SK-N-SH treated with all-trans-retinoic acid at 6 μM for 48 hours (cell line): Measurements from ENCODE around the gene CPSF3.
A peak's percentile ranks its signal among the peaks of the same experiment; 100 is the strongest.

Experiments
- ATAC-seq: fragments of 200-7000 bp; cut with Tn5 transposase; 3 replicates; pipeline ENCODE4 v1.9.1; 2020; ENCODE audit warnings: mild to moderate bottlenecking, moderate library complexity
- ARNTL ChIP-seq: fragments of 450-650 bp; formaldehyde crosslinking; IDR thresholded peaks from 2 replicates; pipeline ENCODE4 v1.5.0; 2020; ENCODE audit warnings: low read depth, mild to moderate bottlenecking, moderate library complexity, borderline replicate concordance
- BACH2 ChIP-seq: fragments of 250-450 bp; sonication (Bioruptor Pico); IDR thresholded peaks from 2 replicates; pipeline ENCODE4 v1.9.0; 2021; ENCODE audit warnings: mild to moderate bottlenecking, borderline replicate concordance
- CSDC2 ChIP-seq: fragments of 250-450 bp; sonication (Bioruptor Pico); IDR thresholded peaks from 2 replicates; pipeline ENCODE4 v1.5.0; 2020; ENCODE audit warnings: mild to moderate bottlenecking, moderate library complexity
- ESRRG ChIP-seq: fragments of 250-450 bp; sonication (Bioruptor Pico); IDR thresholded peaks from 2 replicates; pipeline ENCODE4 v1.6.1; 2021; ENCODE audit warnings: mild to moderate bottlenecking
- ISL1 ChIP-seq: fragments of 250-450 bp; sonication (Bioruptor Pico); IDR thresholded peaks from 2 replicates; pipeline ENCODE4 v2.1.2; 2022; ENCODE audit warnings: mild to moderate bottlenecking, moderate library complexity
- RARB ChIP-seq: fragments of 250-450 bp; sonication (Bioruptor Pico); IDR thresholded peaks from 2 replicates; pipeline ENCODE4 v1.8.0; 2021; ENCODE audit warnings: mild to moderate bottlenecking, moderate library complexity
- SNAI2 ChIP-seq: fragments of 250-450 bp; sonication (Bioruptor Pico); IDR thresholded peaks from 2 replicates; pipeline ENCODE4 v1.5.0; 2020; ENCODE audit warnings: mild to moderate bottlenecking, moderate library complexity
- TCF4 ChIP-seq: fragments of 250-450 bp; sonication (Bioruptor Pico); IDR thresholded peaks from 2 replicates; pipeline ENCODE4 v1.8.0; 2021; ENCODE audit warnings: mild to moderate bottlenecking, moderate library complexity, borderline replicate concordance
- ZC3H10 ChIP-seq: fragments of 250-450 bp; sonication (Bioruptor Pico); IDR thresholded peaks from 2 replicates; pipeline ENCODE4 v1.5.1; 2021; ENCODE audit warnings: mild to moderate bottlenecking, moderate library complexity
- ZFP30 ChIP-seq: fragments of 450-650 bp; formaldehyde crosslinking; IDR thresholded peaks from 2 replicates; pipeline ENCODE4 v1.5.0; 2022; ENCODE audit warnings: mild to moderate bottlenecking, moderate library complexity
- ZNF70 ChIP-seq: fragments of 450-650 bp; formaldehyde crosslinking; IDR thresholded peaks from 2 replicates; pipeline ENCODE4 v1.5.0; 2020; ENCODE audit warnings: mild to moderate bottlenecking, moderate library complexity
- ZNF8 ChIP-seq: fragments of 450-650 bp; formaldehyde crosslinking; IDR thresholded peaks from 2 replicates; pipeline ENCODE4 v1.5.0; 2020; ENCODE audit warnings: mild to moderate bottlenecking, moderate library complexity
- TF ChIP-seq, protein P1 (sequence below): fragments of 250-450 bp; sonication (Bioruptor Pico); IDR thresholded peaks from 2 replicates; pipeline ENCODE4 v1.5.1; 2020; ENCODE audit warnings: low read depth, mild to moderate bottlenecking, moderate library complexity
- TF ChIP-seq, protein P2 (sequence below): fragments of 250-450 bp; sonication (Bioruptor Pico); IDR thresholded peaks from 2 replicates; pipeline ENCODE4 v1.8.0; 2020; ENCODE audit warnings: mild to moderate bottlenecking, moderate library complexity, borderline replicate concordance
- TF ChIP-seq, protein P3 (sequence below): fragments of 250-450 bp; sonication (Bioruptor Pico); IDR thresholded peaks from 2 replicates; pipeline ENCODE4 v1.8.0; 2021; ENCODE audit warnings: low read depth, mild to moderate bottlenecking, moderate library complexity, borderline replicate concordance
- TF ChIP-seq, protein P4 (sequence below): fragments of 250-450 bp; sonication (Bioruptor Pico); IDR thresholded peaks from 2 replicates; pipeline ENCODE4 v1.5.1; 2021; ENCODE audit warnings: mild to moderate bottlenecking, moderate library complexity

Gene CPSF3

DNA sequence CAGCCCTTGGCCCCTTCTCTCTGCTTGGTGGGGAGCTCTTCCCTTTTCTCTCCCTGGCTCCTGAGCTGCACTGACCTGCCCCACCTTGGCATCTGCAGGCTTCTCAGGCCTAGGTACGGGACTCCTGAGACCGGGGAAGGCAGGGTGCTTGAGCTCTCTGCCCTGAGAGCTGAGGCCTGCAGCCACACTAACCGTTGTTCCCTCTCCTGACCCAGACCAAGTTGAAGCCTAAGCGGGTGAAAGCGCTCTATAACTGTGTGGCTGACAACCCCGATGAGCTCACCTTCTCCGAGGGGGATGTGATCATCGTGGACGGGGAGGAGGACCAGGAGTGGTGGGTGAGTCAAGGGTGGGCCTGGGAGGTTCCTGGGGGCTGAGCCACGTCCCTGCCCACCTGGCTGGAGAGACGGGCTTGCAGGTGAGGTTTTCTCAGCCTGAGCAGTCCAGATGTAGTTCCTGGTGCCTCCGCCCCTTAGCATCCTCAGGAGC is 22.4 kb upstream of the CPSF3 start:
- TF ChIP-seq, protein P1, sequence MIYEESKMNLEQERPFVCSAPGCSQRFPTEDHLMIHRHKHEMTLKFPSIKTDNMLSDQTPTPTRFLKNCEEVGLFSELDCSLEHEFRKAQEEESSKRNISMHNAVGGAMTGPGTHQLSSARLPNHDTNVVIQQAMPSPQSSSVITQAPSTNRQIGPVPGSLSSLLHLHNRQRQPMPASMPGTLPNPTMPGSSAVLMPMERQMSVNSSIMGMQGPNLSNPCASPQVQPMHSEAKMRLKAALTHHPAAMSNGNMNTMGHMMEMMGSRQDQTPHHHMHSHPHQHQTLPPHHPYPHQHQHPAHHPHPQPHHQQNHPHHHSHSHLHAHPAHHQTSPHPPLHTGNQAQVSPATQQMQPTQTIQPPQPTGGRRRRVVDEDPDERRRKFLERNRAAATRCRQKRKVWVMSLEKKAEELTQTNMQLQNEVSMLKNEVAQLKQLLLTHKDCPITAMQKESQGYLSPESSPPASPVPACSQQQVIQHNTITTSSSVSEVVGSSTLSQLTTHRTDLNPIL (CRISPR knock-in tag), result no peak
- no peak for TF ChIP-seq ZC3H10 (CRISPR knock-in tag)
- no peak for TF ChIP-seq ARNTL (CRISPR knock-in tag)
- TF ChIP-seq ESRRG (CRISPR knock-in tag), result no peak
- no peak for TF ChIP-seq TCF4 (CRISPR knock-in tag)
- no peak for TF ChIP-seq ZNF8 (CRISPR knock-in tag)
- TF ChIP-seq ZFP30 (CRISPR knock-in tag), result no peak
- TF ChIP-seq, protein P2, sequence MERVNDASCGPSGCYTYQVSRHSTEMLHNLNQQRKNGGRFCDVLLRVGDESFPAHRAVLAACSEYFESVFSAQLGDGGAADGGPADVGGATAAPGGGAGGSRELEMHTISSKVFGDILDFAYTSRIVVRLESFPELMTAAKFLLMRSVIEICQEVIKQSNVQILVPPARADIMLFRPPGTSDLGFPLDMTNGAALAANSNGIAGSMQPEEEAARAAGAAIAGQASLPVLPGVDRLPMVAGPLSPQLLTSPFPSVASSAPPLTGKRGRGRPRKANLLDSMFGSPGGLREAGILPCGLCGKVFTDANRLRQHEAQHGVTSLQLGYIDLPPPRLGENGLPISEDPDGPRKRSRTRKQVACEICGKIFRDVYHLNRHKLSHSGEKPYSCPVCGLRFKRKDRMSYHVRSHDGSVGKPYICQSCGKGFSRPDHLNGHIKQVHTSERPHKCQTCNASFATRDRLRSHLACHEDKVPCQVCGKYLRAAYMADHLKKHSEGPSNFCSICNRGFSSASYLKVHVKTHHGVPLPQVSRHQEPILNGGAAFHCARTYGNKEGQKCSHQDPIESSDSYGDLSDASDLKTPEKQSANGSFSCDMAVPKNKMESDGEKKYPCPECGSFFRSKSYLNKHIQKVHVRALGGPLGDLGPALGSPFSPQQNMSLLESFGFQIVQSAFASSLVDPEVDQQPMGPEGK (CRISPR knock-in tag), result no peak

DNA sequence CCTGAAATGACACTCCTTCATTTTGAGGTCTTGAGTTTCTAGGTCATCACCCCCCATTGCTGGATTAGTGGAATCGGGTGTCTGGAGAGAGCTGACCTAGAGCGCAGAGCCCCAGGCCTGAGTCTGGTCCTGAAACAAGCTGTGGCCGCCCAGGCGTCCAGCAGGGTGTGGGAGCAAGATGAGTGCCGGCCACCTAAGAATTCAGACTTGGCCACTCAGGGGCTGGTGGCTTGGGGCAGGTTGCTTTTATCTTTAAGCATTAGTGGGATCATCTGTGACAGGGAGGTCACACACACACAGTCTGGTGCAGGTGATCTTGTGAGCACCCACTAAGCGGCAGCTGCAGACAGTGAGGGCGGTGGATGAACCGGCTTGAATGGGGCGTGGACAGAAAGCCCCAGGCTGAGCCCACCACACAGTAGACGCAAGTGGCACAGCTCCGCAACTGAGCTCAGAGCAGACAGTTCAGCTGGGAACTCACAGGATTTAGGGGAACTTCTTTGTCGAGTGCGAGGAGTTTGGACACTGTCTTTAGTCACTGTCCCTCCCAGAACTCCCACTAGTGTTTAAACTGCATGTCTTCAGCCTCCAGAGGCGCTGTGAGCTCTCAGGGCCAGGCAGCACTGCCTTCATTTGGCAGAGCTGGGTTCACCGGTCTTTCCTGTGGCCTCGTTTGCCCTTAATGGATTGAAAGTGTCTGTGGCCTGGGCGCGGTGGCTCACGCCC is 21.6 kb upstream of the CPSF3 start:
- TF ChIP-seq, protein P3, sequence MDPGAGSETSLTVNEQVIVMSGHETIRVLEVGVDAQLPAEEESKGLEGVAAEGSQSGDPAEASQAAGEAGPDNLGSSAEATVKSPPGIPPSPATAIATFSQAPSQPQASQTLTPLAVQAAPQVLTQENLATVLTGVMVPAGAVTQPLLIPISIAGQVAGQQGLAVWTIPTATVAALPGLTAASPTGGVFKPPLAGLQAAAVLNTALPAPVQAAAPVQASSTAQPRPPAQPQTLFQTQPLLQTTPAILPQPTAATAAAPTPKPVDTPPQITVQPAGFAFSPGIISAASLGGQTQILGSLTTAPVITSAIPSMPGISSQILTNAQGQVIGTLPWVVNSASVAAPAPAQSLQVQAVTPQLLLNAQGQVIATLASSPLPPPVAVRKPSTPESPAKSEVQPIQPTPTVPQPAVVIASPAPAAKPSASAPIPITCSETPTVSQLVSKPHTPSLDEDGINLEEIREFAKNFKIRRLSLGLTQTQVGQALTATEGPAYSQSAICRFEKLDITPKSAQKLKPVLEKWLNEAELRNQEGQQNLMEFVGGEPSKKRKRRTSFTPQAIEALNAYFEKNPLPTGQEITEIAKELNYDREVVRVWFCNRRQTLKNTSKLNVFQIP (CRISPR knock-in tag), result no peak
- TF ChIP-seq ARNTL (CRISPR knock-in tag) (no peak), BACH2 (CRISPR knock-in tag) (no peak), ISL1 (CRISPR knock-in tag) (no peak), CSDC2 (CRISPR knock-in tag) (no peak), ZNF70 (CRISPR knock-in tag) (no peak)
- ATAC-seq, result no peak

More for the DNA sequence above, 22.4 kb upstream of the CPSF3 start:
- ATAC-seq, result no peak

DNA sequence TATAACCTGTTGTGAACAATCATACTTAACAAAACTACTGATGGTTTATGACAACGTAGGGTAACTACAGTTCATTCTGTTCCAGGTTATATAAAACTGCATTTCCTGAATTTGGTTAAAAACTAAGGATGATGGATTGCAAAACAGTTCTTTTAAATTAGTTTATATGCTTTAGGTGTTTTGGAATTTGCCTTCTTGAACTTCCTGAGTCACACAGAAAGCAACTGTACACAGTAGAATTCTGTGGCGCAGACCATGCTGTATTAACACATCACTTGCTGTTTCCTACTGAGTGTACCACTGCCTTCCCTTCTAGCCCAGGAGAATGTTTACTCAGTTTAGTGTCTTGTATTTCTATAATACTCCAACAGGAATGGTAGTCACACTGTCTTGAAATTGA is 19.5 kb upstream of the CPSF3 start:
- no peak for TF ChIP-seq TCF4 (CRISPR knock-in tag)
- TF ChIP-seq SNAI2 (CRISPR knock-in tag), result no peak
- TF ChIP-seq, protein P3 (CRISPR knock-in tag), result no peak
- no peak for TF ChIP-seq ZC3H10 (CRISPR knock-in tag)
- TF ChIP-seq ISL1 (CRISPR knock-in tag), result no peak
- no peak for TF ChIP-seq CSDC2 (CRISPR knock-in tag)
- TF ChIP-seq, protein P4, sequence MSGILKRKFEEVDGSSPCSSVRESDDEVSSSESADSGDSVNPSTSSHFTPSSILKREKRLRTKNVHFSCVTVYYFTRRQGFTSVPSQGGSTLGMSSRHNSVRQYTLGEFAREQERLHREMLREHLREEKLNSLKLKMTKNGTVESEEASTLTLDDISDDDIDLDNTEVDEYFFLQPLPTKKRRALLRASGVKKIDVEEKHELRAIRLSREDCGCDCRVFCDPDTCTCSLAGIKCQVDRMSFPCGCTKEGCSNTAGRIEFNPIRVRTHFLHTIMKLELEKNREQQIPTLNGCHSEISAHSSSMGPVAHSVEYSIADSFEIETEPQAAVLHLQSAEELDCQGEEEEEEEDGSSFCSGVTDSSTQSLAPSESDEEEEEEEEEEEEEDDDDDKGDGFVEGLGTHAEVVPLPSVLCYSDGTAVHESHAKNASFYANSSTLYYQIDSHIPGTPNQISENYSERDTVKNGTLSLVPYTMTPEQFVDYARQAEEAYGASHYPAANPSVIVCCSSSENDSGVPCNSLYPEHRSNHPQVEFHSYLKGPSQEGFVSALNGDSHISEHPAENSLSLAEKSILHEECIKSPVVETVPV (CRISPR knock-in tag), result 0 out of 2 replicates have a peak, but pooled peaks have one; percentile 8
- TF ChIP-seq RARB (CRISPR knock-in tag), result no peak
- TF ChIP-seq ZNF8 (CRISPR knock-in tag), result no peak
- ATAC-seq, result peak; percentile 57

DNA sequence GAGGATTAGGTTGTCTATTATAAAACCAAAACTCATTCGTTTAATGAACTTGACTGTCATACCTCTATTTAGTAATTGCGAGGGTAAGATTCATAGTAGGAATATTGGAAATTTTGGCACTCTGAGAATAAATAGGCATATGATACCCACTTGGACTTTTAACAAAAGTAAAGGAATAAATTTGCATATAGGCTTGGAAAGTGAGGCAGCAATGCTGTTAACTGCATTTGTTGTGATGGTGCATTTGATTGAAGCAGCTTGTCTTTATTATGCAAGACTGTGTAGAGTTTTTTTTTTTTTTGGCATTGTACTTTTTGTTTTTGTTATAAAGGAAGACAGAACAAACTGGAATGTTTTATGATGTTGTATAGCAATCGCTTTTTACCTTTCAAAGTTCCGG is 19.0 kb upstream of the CPSF3 start:
- TF ChIP-seq, protein P4 (CRISPR knock-in tag), result no peak
- ATAC-seq, result no peak
